ENCODE measurements around the gene KCNJ8. TPM values are rescaled to one million over a fixed set of nuclear protein-coding genes. Genes with fewer than 3 reads are reported as not detected.
"Not testable (repeated sequence)": the region's sequence is repeated elsewhere in the genome, so short reads cannot be mapped to it uniquely, and the experiment has no call there.

KCNJ8 gene
- total RNA-seq, 1 experiment from 2014 or later = 1.4 TPM

GRCh38 chr12:21789687-21790086 lies 15.2 kb upstream of the KCNJ8 start:
- DNase-seq (ENCODE audit: low read depth); in situ Hi-C loops (cut with HindIII; ENCODE audit: low pct_unique_long_range_greater_than_20kb, low sequenced_read_pairs): not testable (repeated sequence)

- in situ Hi-C loops (cut with HindIII; ENCODE audit: low pct_unique_long_range_greater_than_20kb, low sequenced_read_pairs) = no loop called here
- DNase-seq (ENCODE audit: low read depth) = no peak
Observed at GRCh38 chr12:21788089-21788983, 13.8 kb upstream of the KCNJ8 start.

DNA sequence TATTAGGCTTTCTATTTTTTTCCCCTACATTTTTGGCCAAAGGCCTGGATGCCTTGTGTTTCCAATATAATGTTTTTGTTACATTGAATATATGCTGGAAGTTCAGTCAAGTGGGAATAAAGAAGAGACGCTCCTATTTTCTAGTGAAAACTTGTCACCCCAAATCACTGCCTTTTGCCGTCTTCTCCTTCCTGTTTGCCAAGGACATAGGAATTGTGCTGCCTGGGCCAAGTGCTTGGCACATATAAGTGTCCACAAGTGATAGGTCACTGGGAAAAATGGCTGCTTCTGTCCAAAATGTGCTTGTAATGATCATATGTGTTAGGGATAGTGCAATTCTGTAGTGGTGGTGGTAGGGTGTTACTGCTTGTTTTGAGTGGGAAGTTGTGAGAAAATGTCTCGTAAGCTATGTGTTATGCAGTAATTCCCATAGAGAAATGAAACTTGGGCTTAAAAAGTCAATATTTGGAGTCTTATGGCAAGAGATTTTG lies 11.6 kb upstream of the KCNJ8 start:
- DNase-seq (ENCODE audit: low read depth) = no peak
- in situ Hi-C loops (cut with HindIII; ENCODE audit: low pct_unique_long_range_greater_than_20kb, low sequenced_read_pairs) = no loop called here

GRCh38 chr12:21782723-21783122 lies 8.2 kb upstream of the KCNJ8 start:
- in situ Hi-C loops (cut with HindIII; ENCODE audit: low pct_unique_long_range_greater_than_20kb, low sequenced_read_pairs); DNase-seq (ENCODE audit: low read depth): not testable (repeated sequence)

- in situ Hi-C loops (cut with HindIII; ENCODE audit: low pct_unique_long_range_greater_than_20kb, low sequenced_read_pairs) = no loop called here
- no peak for DNase-seq (ENCODE audit: low read depth)
Observed at GRCh38 chr12:21780786-21781185, 6.3 kb upstream of the KCNJ8 start.

- in situ Hi-C loops (cut with HindIII; ENCODE audit: low pct_unique_long_range_greater_than_20kb, low sequenced_read_pairs) = no loop called here
- DNase-seq (ENCODE audit: low read depth) = no peak
Observed at GRCh38 chr12:21776175-21776574, 1.7 kb upstream of the KCNJ8 start.

DNA sequence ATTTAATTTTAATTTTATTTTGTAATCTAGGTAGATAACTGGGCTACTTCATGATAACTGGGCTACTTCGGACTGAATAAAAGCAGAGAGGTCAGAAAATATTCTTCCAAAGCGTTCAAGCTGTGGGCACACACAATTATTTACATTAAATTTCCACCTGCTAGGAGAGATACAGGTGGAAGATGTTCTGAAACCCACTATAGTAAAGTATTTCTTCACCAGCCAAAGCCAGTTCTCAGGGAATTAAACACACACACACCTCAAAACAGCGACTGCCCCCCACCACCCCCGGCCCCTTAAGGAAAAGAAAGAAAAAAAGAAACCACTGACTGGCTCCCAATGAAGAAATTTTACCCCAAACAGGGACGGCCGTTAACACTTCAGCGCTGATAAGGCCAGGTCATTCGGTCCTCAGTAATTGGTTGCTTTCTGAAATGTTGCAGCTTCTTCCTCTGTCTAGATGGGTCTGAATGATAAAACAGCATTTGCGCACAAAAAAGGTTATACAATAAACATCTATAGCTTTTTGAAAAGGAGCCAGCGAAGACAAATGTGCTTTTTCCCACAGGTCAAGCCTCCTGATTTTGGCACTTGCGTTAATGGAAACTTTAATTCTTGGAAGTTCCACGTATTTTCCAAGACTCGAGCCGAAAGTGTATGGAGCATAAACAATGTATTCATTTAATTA lies 771 bp upstream of the KCNJ8 start:
- in situ Hi-C loops (cut with HindIII; ENCODE audit: low pct_unique_long_range_greater_than_20kb, low sequenced_read_pairs) = no loop called here

GRCh38 chr12:21773806-21774205 lies 700 bp downstream of the KCNJ8 start:
- in situ Hi-C loops (cut with HindIII; ENCODE audit: low pct_unique_long_range_greater_than_20kb, low sequenced_read_pairs) = no loop called here
- no peak for DNase-seq (ENCODE audit: low read depth)

More for the DNA sequence above, 771 bp upstream of the KCNJ8 start:
- no peak for DNase-seq (ENCODE audit: low read depth)

GRCh38 chr12:21773263-21773741 lies 1.2 kb downstream of the KCNJ8 start:
- no peak for DNase-seq (ENCODE audit: low read depth)
- in situ Hi-C loops (cut with HindIII; ENCODE audit: low pct_unique_long_range_greater_than_20kb, low sequenced_read_pairs) = no loop called here

- DNase-seq (ENCODE audit: low read depth) = no peak
- in situ Hi-C loops (cut with HindIII; ENCODE audit: low pct_unique_long_range_greater_than_20kb, low sequenced_read_pairs) = no loop called here
Observed at GRCh38 chr12:21771311-21771710, 3.2 kb downstream of the KCNJ8 start.

- in situ Hi-C loops (cut with HindIII; ENCODE audit: low pct_unique_long_range_greater_than_20kb, low sequenced_read_pairs) = no loop called here
- no peak for DNase-seq (ENCODE audit: low read depth)
Observed at GRCh38 chr12:21769307-21769706, 5.2 kb downstream of the KCNJ8 start.

GRCh38 chr12:21766403-21766802 lies 8.1 kb downstream of the KCNJ8 start:
- in situ Hi-C loops (cut with HindIII; ENCODE audit: low pct_unique_long_range_greater_than_20kb, low sequenced_read_pairs) = no loop called here

DNA sequence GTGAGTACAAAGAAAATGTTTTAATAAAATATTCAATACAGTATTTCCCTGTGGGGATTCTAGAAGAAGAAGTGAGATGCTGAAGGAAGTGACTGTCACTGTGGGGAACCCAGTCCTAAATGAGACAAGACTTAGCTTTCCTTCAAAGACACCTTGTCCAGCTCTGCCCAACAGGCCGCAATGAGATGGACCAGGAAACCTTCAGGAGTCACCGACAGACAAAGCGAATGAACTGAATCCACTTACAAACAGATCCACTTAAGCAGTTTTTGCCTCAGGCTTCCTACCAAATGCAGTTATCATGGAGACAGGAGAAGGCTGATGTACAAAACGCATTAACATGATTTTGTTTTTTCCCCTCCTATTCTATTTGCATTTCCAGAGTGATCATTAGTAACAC lies 9.6 kb downstream of the KCNJ8 start:
- no peak for DNase-seq (ENCODE audit: low read depth)
- in situ Hi-C loops (cut with HindIII; ENCODE audit: low pct_unique_long_range_greater_than_20kb, low sequenced_read_pairs) = no loop called here

More at GRCh38 chr12:21766403-21766802, 8.1 kb downstream of the KCNJ8 start:
- no peak for DNase-seq (ENCODE audit: low read depth)

DNA sequence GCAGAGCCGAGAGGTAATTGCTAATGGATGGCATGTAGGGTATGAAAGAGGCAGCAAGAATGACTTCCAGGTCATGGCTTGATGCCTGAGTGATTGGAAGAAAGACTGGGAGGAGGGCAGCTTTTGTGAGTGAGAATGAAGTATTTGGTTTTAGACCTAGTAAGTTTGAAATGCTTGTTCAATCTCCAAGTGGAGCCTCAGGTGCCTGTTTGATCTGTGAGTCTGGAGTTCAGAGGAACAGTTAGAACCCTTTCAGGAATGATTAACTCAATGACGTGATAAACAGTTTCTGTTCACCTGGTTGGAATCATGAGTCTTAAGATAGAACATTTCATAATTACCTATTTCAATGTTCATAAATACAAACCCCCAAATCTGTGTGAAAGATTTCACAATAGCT lies 10.4 kb downstream of the KCNJ8 start:
- in situ Hi-C loops (cut with HindIII; ENCODE audit: low pct_unique_long_range_greater_than_20kb, low sequenced_read_pairs) = no loop called here
- no peak for DNase-seq (ENCODE audit: low read depth)

DNA sequence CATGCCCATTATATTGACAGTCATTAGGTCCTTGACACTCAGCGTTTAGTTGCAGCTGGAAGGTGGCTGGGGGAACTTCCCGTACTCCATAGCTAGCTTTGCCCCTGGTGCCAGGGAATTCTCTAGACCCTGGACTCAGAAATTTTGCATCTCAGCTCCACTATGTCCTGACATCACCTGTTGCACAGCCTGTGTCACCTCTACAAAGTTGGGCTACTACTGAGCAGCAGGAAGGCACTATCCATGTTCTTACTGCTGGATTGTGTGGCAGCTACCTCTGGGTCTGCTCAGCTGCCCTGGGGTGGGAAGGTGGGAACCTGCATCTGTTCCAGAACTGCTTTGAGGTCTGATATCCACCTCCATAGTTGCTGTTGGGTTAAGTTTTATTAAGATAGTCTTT lies 11.0 kb downstream of the KCNJ8 start:
- no peak for DNase-seq (ENCODE audit: low read depth)
- in situ Hi-C loops (cut with HindIII; ENCODE audit: low pct_unique_long_range_greater_than_20kb, low sequenced_read_pairs) = no loop called here

- in situ Hi-C loops (cut with HindIII; ENCODE audit: low pct_unique_long_range_greater_than_20kb, low sequenced_read_pairs) = no loop called here
- no peak for DNase-seq (ENCODE audit: low read depth)
Observed at GRCh38 chr12:21759737-21760136, 14.8 kb downstream of the KCNJ8 start.

- in situ Hi-C loops (cut with HindIII; ENCODE audit: low pct_unique_long_range_greater_than_20kb, low sequenced_read_pairs) = no loop called here
- no peak for DNase-seq (ENCODE audit: low read depth)
Observed at GRCh38 chr12:21757735-21758134, 16.8 kb downstream of the KCNJ8 start.

DNA sequence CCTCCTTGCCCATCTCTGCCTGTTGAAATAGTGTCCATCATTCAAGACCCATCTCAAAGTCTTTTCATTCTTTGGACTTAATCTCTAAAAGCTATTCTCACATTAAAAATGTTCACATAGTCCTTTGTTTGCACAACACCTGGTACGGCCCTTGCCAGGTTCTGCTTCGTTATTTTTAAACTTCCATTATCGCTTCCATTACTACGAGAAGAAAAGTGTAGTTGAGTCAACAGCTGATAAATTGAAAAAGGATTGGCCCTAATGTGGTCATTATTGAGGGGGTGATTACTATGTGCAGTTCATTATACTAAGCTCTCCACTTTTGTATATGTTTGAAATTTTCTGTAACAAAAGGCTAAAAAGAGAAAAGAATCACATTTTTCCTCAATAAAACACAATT lies 17.8 kb downstream of the KCNJ8 start:
- no peak for DNase-seq (ENCODE audit: low read depth)
- in situ Hi-C loops (cut with HindIII; ENCODE audit: low pct_unique_long_range_greater_than_20kb, low sequenced_read_pairs) = no loop called here

GRCh38 chr12:21751517-21751916 lies 23.0 kb downstream of the KCNJ8 start:
- in situ Hi-C loops (cut with HindIII; ENCODE audit: low pct_unique_long_range_greater_than_20kb, low sequenced_read_pairs) = no loop called here
- no peak for DNase-seq (ENCODE audit: low read depth)

All from Caki2 (cell line).